H9 (cell line): ENCODE data around the gene NUDT7. TPM values are rescaled to one million over a fixed set of nuclear protein-coding genes. Genes with fewer than 3 reads are reported as not detected.

Experiments used
- DNase-seq: peaks from one replicate; pipeline ENCODE4 v3.0.0-alpha.2; 2017
- H2AFZ ChIP-seq: one replicate; pipeline ENCODE4 v1.6.1; 2013; ENCODE audit warnings: mild to moderate bottlenecking, low read length, control low read depth, moderate library complexity
- H2AK5ac ChIP-seq: 2 replicates; pipeline ENCODE4 v1.6.1; 2013; ENCODE audit warnings: low read length, control low read depth, mixed read lengths; ENCODE audit not compliant: insufficient read length
- H2BK120ac ChIP-seq: one replicate; pipeline ENCODE4 v1.6.1; 2013; ENCODE audit warnings: low read depth, mild to moderate bottlenecking, low read length, control low read depth, inconsistent platforms; ENCODE audit not compliant: poor library complexity, severe bottlenecking
- H2BK12ac ChIP-seq: 2 replicates; pipeline ENCODE4 v1.6.1; 2013; ENCODE audit warnings: low read length, control low read depth, mixed read lengths, low read depth; ENCODE audit not compliant: insufficient read length
- H2BK15ac ChIP-seq: 2 replicates; pipeline ENCODE4 v1.6.1; 2013; ENCODE audit warnings: low read depth, low read length, control low read depth
- H2BK20ac ChIP-seq: one replicate; pipeline ENCODE4 v1.6.1; 2013; ENCODE audit warnings: low read depth, mild to moderate bottlenecking, low read length, control low read depth, inconsistent platforms; ENCODE audit not compliant: poor library complexity, severe bottlenecking
- H2BK5ac ChIP-seq: 2 replicates; pipeline ENCODE4 v1.6.1; 2013; ENCODE audit warnings: low read length, control low read depth, mixed read lengths; ENCODE audit not compliant: insufficient read length
- H3K14ac ChIP-seq: 2 replicates; pipeline ENCODE4 v1.6.1; 2013; ENCODE audit warnings: low read length, control low read depth; ENCODE audit not compliant: insufficient read depth
- H3K18ac ChIP-seq: 2 replicates; pipeline ENCODE4 v1.6.1; 2013; ENCODE audit warnings: low read depth, mild to moderate bottlenecking, mixed read lengths, low read length, control low read depth; ENCODE audit not compliant: insufficient read length
- H3K23ac ChIP-seq: 2 replicates; pipeline ENCODE4 v1.6.1; 2013; ENCODE audit warnings: low read length, control low read depth, mixed read lengths, low read depth; ENCODE audit not compliant: insufficient read length
- H3K23me2 ChIP-seq: 2 replicates; pipeline ENCODE4 v1.6.1; 2013; ENCODE audit warnings: low read depth, mild to moderate bottlenecking, mixed read lengths, low read length, control low read depth; ENCODE audit not compliant: insufficient read length, poor library complexity, severe bottlenecking
- H3K27ac ChIP-seq: 2 replicates; pipeline ENCODE4 v1.5.1; 2013; ENCODE audit warnings: low read length, control low read depth, mixed read lengths, low read depth; ENCODE audit not compliant: insufficient read length
- H3K27me3 ChIP-seq: 2 replicates; pipeline ENCODE4 v1.6.1; 2013; ENCODE audit warnings: low read length, control low read depth, inconsistent platforms; ENCODE audit not compliant: insufficient read depth
- H3K4ac ChIP-seq: 2 replicates; pipeline ENCODE4 v1.6.1; 2013; ENCODE audit warnings: low read depth, mild to moderate bottlenecking, control low read depth, inconsistent platforms, low read length, moderate library complexity
- H3K4me1 ChIP-seq: 2 replicates; pipeline ENCODE4 v1.6.1; 2013; ENCODE audit warnings: low read length, control low read depth, inconsistent platforms; ENCODE audit not compliant: insufficient read depth
- H3K4me2 ChIP-seq: 2 replicates; pipeline ENCODE4 v1.6.1; 2013; ENCODE audit warnings: low read length, control low read depth, mixed read lengths; ENCODE audit not compliant: insufficient read length, insufficient read depth
- H3K56ac ChIP-seq: 2 replicates; pipeline ENCODE4 v1.6.1; 2013; ENCODE audit warnings: low read depth, mild to moderate bottlenecking, mixed read lengths, low read length, control low read depth; ENCODE audit not compliant: insufficient read length
- H3K79me1 ChIP-seq: 2 replicates; pipeline ENCODE4 v1.6.1; 2013; ENCODE audit warnings: low read depth, mild to moderate bottlenecking, moderate library complexity, low read length, control low read depth, inconsistent platforms; ENCODE audit not compliant: insufficient read depth, poor library complexity, severe bottlenecking
- H3K79me2 ChIP-seq: 2 replicates; pipeline ENCODE4 v1.6.1; 2013; ENCODE audit warnings: low read length, control low read depth, inconsistent platforms; ENCODE audit not compliant: insufficient read depth
- H3K9ac ChIP-seq: 2 replicates; pipeline ENCODE4 v1.6.1; 2013; ENCODE audit warnings: low read length, control low read depth, mixed read lengths; ENCODE audit not compliant: insufficient read length; ENCODE audit errors: extremely low read depth
- H3K9me3 ChIP-seq: one replicate; pipeline ENCODE4 v1.6.1; 2013; ENCODE audit warnings: low read depth, low read length, inconsistent platforms; ENCODE audit not compliant: control insufficient read depth
- H3T11ph ChIP-seq: one replicate; pipeline ENCODE4 v1.6.1; 2013; ENCODE audit warnings: mild to moderate bottlenecking, low read length, control low read depth, inconsistent platforms
- H4K20me1 ChIP-seq: one replicate; pipeline ENCODE4 v1.6.1; 2013; ENCODE audit not compliant: control insufficient read depth, insufficient read length, insufficient read depth
- H4K5ac ChIP-seq: 2 replicates; pipeline ENCODE4 v1.6.1; 2013; ENCODE audit warnings: low read depth, mild to moderate bottlenecking, mixed read lengths, low read length, control low read depth; ENCODE audit not compliant: insufficient read length
- H4K8ac ChIP-seq: replicated peaks from 2 replicates; pipeline ENCODE4 v1.6.1; 2013; ENCODE audit warnings: low read length, control low read depth, mixed read lengths, low read depth; ENCODE audit not compliant: insufficient read length
- H4K91ac ChIP-seq: 2 replicates; pipeline ENCODE4 v1.6.1; 2013; ENCODE audit warnings: low read depth, mild to moderate bottlenecking, moderate library complexity, mixed read lengths, low read length, control low read depth; ENCODE audit not compliant: insufficient read length
- H3K27ac Mint-ChIP-seq, 3 experiments: 2 replicates in 2 of 3; 3 replicates in 1 of 3; pipeline ENCODE4 v1.8.0; 2020 to 2021; ENCODE audit warnings: mixed read lengths in 3 of 3, mild to moderate bottlenecking in 1 of 3, moderate library complexity in 1 of 3
- H3K27me3 Mint-ChIP-seq: 2 replicates; pipeline ENCODE4 v1.8.0; 2021; ENCODE audit warnings: low read depth, mild to moderate bottlenecking, moderate library complexity, mixed read lengths
- H3K36me3 Mint-ChIP-seq, 3 experiments: 2 replicates in 2 of 3; 3 replicates in 1 of 3; pipeline ENCODE4 v1.8.0; 2020 to 2021; ENCODE audit warnings: low read depth in 3 of 3, mixed read lengths in 3 of 3; ENCODE audit not compliant: insufficient read depth in 1 of 3
- H3K4me1 Mint-ChIP-seq, 2 experiments: 2 replicates each; pipeline ENCODE4 v1.8.0; 2020; ENCODE audit warnings: mixed read lengths in 2 of 2
- H3K4me3 Mint-ChIP-seq, 2 experiments: 2 replicates in 1 of 2; 3 replicates in 1 of 2; pipeline ENCODE4 v1.8.0; 2020 to 2021; ENCODE audit warnings: mild to moderate bottlenecking in 2 of 2, mixed read lengths in 2 of 2, moderate library complexity in 1 of 2
- H3K9me3 Mint-ChIP-seq, 2 experiments: 2 replicates in 1 of 2; 3 replicates in 1 of 2; pipeline ENCODE4 v1.8.0; 2020; ENCODE audit warnings: mild to moderate bottlenecking in 2 of 2, mixed read lengths in 2 of 2, moderate library complexity in 1 of 2
- CTCF ChIP-seq: fragments of 200-600 bp; sonication (generic); conservative IDR thresholded peaks from 3 replicates; pipeline ENCODE4 v1.8.0; 2021; ENCODE audit warnings: antibody characterized with exemption, mild to moderate bottlenecking
- WGBS: extraction: QIAGEN DNeasy Blood & Tissue Kit; methylation state at CpG from one replicate; pipeline ENCODE4 v1.1.7; 2013; ENCODE audit warnings: missing lambda C conversion rate, low lambda C conversion rate, mixed read lengths; ENCODE audit not compliant: insufficient read length; ENCODE audit errors: extremely low coverage; 5-methylcytosine and 5-hydroxymethylcytosine counted together
- total RNA-seq: library from RNA; stranded (reverse); gene quantifications from 2 replicates; pipeline ENCODE4 v1.2.1, GENCODE V29; 2021

The NUDT7 gene
- total RNA-seq, 1 experiment from 2014 or later = 6.8 TPM

GRCh38 chr16:77705351-77705750 is 17.0 kb upstream of the NUDT7 start:
- Histone ChIP-seq H3K79me1 (no peaks in the 10 kb centered on the region), H2BK12ac (no peak overlapping the region), H3K9ac (no peak overlapping the region), H2AFZ (no peak overlapping the region), H2BK120ac (no peak overlapping the region), H4K20me1 (no peaks in the 10 kb centered on the region), H3K27me3 (no peaks in the 10 kb centered on the region), H3K18ac (no peak overlapping the region), H4K5ac (no peak overlapping the region), H2BK5ac (no peak overlapping the region), H3K27ac (no peak overlapping the region), H3K4me1 (no peaks in the 10 kb centered on the region), H2BK20ac (no peak overlapping the region), H4K91ac (no peak overlapping the region), H3K14ac (no peak overlapping the region), H3K79me2 (no peaks in the 10 kb centered on the region), H3K23me2 (no peaks in the 10 kb centered on the region), H3T11ph (no peak overlapping the region), H3K56ac (no peak overlapping the region), H3K9me3 (no peaks in the 10 kb centered on the region), H2BK15ac (no peak overlapping the region), H4K8ac (no peak overlapping the region), H3K4me2 (no peak overlapping the region), H2AK5ac (no peak overlapping the region), H3K4ac (no peak overlapping the region), H3K23ac (no peak overlapping the region)
- no peak overlapping the region for H3K4me3 Mint-ChIP-seq
- TF ChIP-seq CTCF = no peak
- H3K9me3 Mint-ChIP-seq = no peaks in the 10 kb centered on the region; a peak in 1 of 5 replicates
- 0 out of 2 replicates have a peak, but pooled peaks cover 3% of the 10 kb centered on the region for H3K27me3 Mint-ChIP-seq
- no CpG with 5 or more reads among the region's 4 CpGs for WGBS
- H3K4me1 Mint-ChIP-seq = peaks cover 4 to 6% of the 10 kb centered on the region in 2 experiments; a peak in 1 of 4 replicates
- no peaks in the 10 kb centered on the region for H3K36me3 Mint-ChIP-seq
- no peak overlapping the region for H3K27ac Mint-ChIP-seq
- no peak for DNase-seq
